ENCODE data around the gene MAP3K12. TPM values are rescaled to one million over a fixed set of nuclear protein-coding genes. Genes with fewer than 3 reads are reported as not detected.

MAP3K12 gene
- total RNA-seq, 1 donor from 2014 or later = 37.0 TPM

- Mint-ChIP-seq H3K36me3 (peaks cover 43% of the 10 kb centered on the region), H3K4me1 (peaks cover 7% of the 10 kb centered on the region), H3K27me3 (ENCODE audit: low read depth) (no peaks in the 10 kb centered on the region), H3K9me3 (no peaks in the 10 kb centered on the region), H3K4me3 (no peak overlapping the region), H3K27ac (no peak overlapping the region)
- TF ChIP-seq CTCF (IDR thresholded peaks at IDR 0.05; ENCODE audit: unreplicated experiment) = no peak
- DNase-seq (ENCODE audit: low spot score in 2 of 2, unreplicated experiment in 2 of 2) = no peak
These were observed 37.7 kb upstream of the MAP3K12 start for GRCh38 chr12:53536962-53537361.

GRCh38 chr12:53533471-53533870 is 34.2 kb upstream of the MAP3K12 start:
- H3K36me3 Mint-ChIP-seq = peaks cover 45% of the 10 kb centered on the region
- no peak for DNase-seq (ENCODE audit: low spot score in 2 of 2, unreplicated experiment in 2 of 2)
- no peaks in the 10 kb centered on the region for H3K9me3 Mint-ChIP-seq
- no peak overlapping the region for H3K4me3 Mint-ChIP-seq
- H3K27ac Mint-ChIP-seq = no peak overlapping the region
- peaks cover 4% of the 10 kb centered on the region for H3K4me1 Mint-ChIP-seq
- no peak for TF ChIP-seq CTCF (IDR thresholded peaks at IDR 0.05; ENCODE audit: unreplicated experiment)
- H3K27me3 Mint-ChIP-seq (ENCODE audit: low read depth) = no peaks in the 10 kb centered on the region

DNA sequence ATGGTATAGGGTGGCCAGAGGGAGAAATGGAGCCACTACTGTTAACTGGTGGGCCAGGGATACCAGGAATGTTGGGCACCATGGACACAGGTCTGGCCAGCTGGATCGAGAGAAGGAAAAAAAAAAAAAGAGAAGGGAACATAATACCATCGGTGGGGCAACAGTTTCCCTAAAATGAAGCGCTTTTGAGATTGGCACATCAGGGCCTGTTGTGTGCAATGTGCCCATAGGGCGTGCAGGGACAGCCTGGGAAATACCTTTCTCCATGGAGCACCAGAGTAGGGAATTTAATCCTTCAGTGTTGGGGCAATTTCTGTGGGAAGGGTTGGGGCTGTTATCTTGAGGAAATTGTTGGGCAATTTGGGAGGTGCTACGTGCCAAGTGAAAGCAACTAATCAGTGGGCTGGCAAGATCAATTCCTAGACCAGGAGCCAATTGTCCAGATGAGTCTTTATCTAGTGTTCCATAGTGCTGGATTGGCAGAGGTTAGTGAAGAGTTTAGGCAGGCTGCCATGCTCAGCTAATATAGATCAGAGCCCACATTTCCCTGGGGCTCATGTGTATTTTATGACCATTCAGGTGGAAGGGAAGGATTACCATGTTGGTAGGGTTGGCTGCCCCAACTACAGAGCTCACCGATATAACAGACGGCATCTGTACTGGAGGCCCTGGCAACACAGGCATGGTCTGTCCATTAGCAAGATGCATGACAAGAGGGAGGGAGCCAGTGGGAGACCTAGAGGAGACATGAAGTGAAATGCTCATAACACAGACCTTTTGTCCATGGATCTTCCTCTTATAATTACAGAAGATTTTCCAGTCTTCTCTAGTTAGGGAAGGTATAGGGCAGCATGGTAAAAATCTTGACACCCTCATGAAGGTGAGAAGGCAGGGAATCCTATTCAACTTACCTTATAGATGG is 33.5 kb upstream of the MAP3K12 start:
- no peak for TF ChIP-seq CTCF (IDR thresholded peaks at IDR 0.05; ENCODE audit: unreplicated experiment)
- no peaks in the 10 kb centered on the region for H3K9me3 Mint-ChIP-seq
- no peaks in the 10 kb centered on the region for H3K27me3 Mint-ChIP-seq (ENCODE audit: low read depth)
- H3K27ac Mint-ChIP-seq = no peak overlapping the region
- H3K36me3 Mint-ChIP-seq = peaks cover 41% of the 10 kb centered on the region
- no peaks in the 10 kb centered on the region for H3K4me1 Mint-ChIP-seq
- DNase-seq (ENCODE audit: low spot score in 2 of 2, unreplicated experiment in 2 of 2) = no peak
- H3K4me3 Mint-ChIP-seq = no peak overlapping the region

DNA sequence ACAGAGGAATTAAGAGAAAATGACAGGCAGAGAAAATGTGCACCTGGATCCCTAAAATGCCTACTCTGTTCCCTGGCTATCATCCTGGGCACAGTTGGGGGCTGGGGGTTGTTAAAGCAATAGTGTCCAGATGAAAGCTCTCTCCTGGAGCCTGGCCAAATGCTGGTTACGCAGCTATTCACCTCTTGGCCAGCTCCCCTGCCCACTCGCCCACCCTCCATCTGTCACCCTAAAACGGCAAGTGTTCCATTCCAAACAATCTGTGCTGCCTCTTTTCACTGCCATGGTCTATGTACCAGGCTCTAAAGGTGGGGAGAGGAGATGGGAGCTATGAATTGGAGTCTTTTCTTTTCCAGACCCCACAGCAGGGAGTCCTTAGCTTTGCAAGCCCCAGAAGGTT is 32.8 kb upstream of the MAP3K12 start:
- no peaks in the 10 kb centered on the region for H3K9me3 Mint-ChIP-seq

GRCh38 chr12:53530920-53531319 is 31.7 kb upstream of the MAP3K12 start:
- Mint-ChIP-seq H3K4me1 (no peaks in the 10 kb centered on the region), H3K27ac (no peak overlapping the region), H3K4me3 (no peak overlapping the region), H3K36me3 (peaks cover 39% of the 10 kb centered on the region), H3K27me3 (ENCODE audit: low read depth) (no peaks in the 10 kb centered on the region), H3K9me3 (no peaks in the 10 kb centered on the region)
- DNase-seq (ENCODE audit: low spot score in 2 of 2, unreplicated experiment in 2 of 2) = no peak
- no peak for TF ChIP-seq CTCF (IDR thresholded peaks at IDR 0.05; ENCODE audit: unreplicated experiment)

More for the DNA sequence above, 32.8 kb upstream of the MAP3K12 start:
- peaks cover 37% of the 10 kb centered on the region for H3K36me3 Mint-ChIP-seq
- no peak overlapping the region for H3K4me3 Mint-ChIP-seq
- no peak for DNase-seq (ENCODE audit: low spot score in 2 of 2, unreplicated experiment in 2 of 2)
- no peak overlapping the region for H3K27ac Mint-ChIP-seq
- no peak for TF ChIP-seq CTCF (IDR thresholded peaks at IDR 0.05; ENCODE audit: unreplicated experiment)
- no peaks in the 10 kb centered on the region for H3K4me1 Mint-ChIP-seq
- H3K27me3 Mint-ChIP-seq (ENCODE audit: low read depth) = no peaks in the 10 kb centered on the region

Measured in mesothelial cell of epicardium (in vitro differentiated cells).